TTC549 (cell line): Measurements from ENCODE around the gene RAB11FIP5.
"Not testable (repeated sequence)": the region's sequence is repeated elsewhere in the genome, so short reads cannot be mapped to it uniquely, and the experiment has no call there.

ENCODE experiments used
- FAIRE-seq: peaks from 2 replicates; lab custom pipeline; 2012; peaks lifted over from hg19 to GRCh38; lab: Jason Lieb, UNC

The RAB11FIP5 gene

GRCh38 chr2:73112913-73113854 lies at the start of gene RAB11FIP5:
Gene RAB11FIP5 (minus strand): TSS chr2:73112948. CDS start chr2:73112777, 171 bp downstream.
- FAIRE-seq, result no peak

DNA sequence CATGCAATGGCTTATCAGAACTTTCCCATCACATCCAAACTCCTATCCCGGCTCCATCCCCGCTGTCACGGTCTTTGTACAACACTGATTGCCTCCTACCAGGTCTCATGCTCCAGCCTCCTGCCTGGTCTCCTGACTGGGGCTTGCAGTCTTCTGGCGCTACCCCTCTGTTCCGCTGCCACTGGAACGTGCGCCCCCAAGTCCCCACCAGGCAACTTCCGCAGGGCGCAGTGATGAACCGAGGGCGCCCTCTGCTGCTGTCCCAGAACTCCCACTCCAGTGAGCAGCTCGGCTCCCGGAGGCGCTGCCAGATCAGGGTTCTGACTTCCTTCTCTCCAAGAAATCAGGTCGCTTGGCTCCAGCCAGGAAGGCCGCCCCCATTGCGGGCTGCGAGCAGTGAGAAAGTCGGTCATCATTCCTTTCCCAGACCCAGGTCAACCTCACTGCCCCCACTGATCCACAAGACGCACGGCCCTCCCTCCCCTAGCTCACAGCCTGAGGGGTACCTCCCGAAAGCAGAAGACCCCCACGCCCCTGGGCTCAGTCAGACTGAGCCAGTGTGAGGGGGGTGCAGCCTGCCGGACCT lies 43.9 kb upstream of the RAB11FIP5 start:
- no peak for FAIRE-seq

- FAIRE-seq, result no peak
Observed at GRCh38 chr2:73142937-73143336, 30.2 kb upstream of the RAB11FIP5 start.

GRCh38 chr2:73141896-73142295 lies 29.1 kb upstream of the RAB11FIP5 start:
- peak; percentile 26 for FAIRE-seq

- FAIRE-seq, result no peak
Observed at GRCh38 chr2:73135236-73135635, 22.5 kb upstream of the RAB11FIP5 start.

GRCh38 chr2:73134471-73134870 lies 21.7 kb upstream of the RAB11FIP5 start:
- FAIRE-seq, result no peak

GRCh38 chr2:73133566-73134197 lies 20.9 kb upstream of the RAB11FIP5 start:
- FAIRE-seq, result no peak

DNA sequence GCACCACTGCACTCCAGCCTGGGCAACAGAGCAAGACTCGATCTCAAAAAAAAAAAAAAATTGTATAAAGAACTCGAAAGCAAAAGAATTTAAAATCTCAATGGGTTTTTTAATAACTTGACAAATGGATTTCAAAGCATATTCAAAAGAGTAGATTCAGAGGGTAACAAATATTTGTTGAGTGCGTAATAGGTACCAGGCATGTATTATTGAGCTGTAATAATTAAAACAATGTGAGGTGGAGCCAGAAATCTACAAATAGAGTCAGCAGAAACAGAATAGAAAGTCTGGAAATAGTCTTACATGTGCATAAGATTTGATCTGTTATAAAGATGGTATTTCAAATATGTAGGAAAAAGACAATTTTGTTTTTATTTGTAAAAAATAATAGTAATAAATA lies 19.1 kb upstream of the RAB11FIP5 start:
- FAIRE-seq, result no peak

DNA sequence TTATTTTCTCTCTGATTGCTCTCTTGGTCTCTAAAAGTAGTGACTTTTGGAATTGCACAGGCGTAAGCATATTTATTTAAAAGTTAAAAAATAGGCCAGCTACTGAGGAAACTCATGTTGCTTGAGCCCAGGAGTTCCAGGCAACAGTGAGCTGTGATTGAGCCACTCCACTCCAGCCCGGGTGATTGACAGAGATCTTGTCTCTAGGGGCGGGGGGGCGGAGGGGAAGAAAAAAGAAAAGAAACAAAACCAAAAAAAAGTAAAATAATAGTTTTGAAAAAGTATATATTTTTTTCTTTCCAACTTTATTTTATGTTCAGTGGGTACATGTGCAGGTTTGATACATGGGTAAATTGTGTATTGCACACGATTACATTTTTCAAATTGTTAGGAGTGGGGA lies 18.0 kb upstream of the RAB11FIP5 start:
- no peak for FAIRE-seq

- FAIRE-seq, result no peak
Observed at GRCh38 chr2:73128841-73129535, 16.2 kb upstream of the RAB11FIP5 start.

GRCh38 chr2:73122536-73122935 lies 9.8 kb upstream of the RAB11FIP5 start:
- FAIRE-seq, result no peak

GRCh38 chr2:73119611-73120239 lies 7.0 kb upstream of the RAB11FIP5 start:
- not testable (repeated sequence) for FAIRE-seq

DNA sequence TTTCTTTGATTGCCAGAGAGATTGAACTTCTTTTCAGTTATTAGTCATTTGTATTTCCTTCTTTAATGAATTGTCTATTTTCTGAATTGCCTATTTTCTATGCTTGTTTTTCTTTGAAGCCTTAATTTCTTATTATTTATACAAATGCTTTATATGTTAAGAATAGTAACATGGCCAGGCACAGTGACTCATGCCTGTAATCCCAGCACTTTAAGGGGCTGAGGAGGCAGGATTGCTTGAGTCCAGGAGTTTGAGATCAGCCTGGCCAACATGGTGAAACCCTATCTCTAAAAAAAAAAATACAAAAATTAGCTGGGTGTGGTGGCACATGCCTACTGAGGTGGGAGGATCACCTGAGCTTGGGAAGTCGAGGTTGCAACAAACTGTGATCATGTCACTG lies 4.7 kb upstream of the RAB11FIP5 start:
- no peak for FAIRE-seq

DNA sequence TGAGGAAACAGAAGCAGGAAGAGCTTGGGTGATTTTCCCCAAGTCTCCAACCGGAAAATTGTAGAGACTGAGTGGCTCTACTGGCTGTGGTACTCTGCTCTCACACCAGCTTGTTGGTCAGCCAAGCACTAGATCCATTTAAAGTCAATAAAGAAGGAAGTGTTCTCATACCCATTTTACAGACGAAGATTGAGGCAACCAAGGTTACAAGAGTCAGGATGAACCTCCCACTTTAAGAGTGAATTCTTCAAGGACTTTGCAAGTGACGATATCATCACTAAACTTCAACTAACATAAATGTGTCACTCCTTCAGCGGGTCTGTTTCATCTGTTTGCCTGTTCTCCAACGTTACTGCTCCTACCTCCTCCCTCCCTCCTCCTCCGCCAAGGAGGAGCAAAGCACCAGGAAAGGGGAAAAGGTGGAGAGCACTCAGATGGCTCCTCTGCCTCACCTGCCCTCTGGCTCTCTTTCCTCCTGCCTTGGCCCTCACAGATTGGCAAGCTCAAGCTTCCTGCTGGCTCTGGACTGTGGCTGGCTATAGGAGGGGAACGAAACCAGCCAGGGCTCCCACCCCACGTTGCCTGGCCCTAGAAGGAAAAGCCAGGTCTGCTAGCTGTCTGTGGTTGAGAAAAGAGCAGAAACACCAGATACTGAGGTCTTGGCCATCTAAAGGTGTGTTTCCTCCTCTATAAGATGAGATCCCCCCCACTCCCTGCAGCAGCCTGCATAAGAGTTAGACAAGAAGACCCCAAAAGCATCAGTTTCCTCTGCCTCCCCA lies 3.6 kb upstream of the RAB11FIP5 start:
- no peak for FAIRE-seq

GRCh38 chr2:73114273-73114867 lies 1.6 kb upstream of the RAB11FIP5 start:
- no peak for FAIRE-seq

GRCh38 chr2:73112026-73112912 lies 479 bp downstream of the RAB11FIP5 start:
- no peak for FAIRE-seq

DNA sequence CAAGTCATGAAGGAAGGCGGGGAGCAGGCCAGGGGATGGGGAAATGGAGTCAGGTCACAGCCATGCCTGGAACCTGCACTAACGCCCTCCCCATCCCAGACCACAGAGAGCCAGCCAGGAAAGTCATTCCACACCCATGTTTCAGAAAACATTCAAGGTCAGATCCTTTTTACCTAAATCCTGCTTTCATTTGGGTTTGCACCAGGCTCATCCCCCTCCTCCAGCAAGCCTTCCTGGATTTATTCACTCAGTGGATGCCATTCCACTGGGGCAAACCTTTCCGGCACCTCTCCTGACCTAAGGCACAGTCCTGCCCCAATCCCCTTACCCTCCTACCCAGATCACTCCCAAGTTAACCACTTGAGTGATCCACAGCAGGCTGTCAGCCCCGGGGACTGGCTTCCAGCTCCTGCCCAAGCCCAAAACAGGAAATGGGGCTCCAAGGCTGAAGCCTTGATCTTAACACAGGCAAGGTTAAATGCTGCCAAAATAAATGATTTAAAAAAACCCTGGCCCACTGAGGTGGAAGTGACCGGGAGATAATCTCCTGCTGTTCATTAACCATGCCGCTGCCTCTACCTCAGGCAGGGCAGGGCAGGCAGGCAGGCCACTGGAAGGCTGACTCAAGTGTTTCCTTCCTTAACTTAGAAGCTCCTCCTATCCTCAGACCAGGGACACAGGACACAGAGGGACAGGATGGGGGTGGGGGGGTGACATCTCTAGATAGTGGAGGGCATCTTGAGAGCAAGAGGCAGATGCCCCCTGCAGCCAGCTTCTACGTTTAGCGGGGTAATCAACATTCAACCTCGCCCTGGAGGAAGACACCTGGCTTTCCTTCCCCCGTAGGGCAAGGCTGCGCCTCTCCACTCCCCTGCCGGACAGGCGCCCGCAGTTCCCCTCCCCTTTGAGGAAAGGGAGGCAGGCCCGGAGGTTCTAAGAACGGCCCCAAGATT lies 1.4 kb downstream of the RAB11FIP5 start:
- no peak for FAIRE-seq
